ENCODE data around the gene ERLIN1. TPM values are rescaled to one million over a fixed set of nuclear protein-coding genes. Genes with fewer than 3 reads are reported as not detected.

The ERLIN1 gene
- total RNA-seq, 1 donor from 2014 or later: 29.0 TPM

DNA sequence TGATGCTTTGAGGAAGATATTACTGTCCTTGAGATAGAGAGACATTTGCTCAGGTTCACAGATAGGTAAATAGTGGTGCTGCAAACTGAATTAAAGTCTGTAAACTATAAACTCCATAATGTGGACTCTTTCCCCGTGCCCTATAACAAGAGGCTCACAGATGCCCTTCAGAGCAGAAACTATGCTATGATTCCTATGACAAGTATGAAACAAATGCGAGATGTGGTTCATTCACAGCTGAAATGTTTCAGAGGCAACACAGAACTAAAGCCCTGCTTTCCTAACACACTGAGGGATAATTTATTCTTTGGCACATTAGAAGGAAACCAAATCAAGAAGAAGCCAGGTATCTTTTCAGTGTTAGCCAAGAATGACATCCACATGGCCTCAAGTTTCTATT lies 30.2 kb upstream of the ERLIN1 start:
- no peak for TF ChIP-seq CTCF (IDR thresholded peaks at IDR 0.05; ENCODE audit: unreplicated experiment)
- Mint-ChIP-seq H3K36me3 (peaks cover 20% of the 10 kb centered on the region), H3K9me3 (no peaks in the 10 kb centered on the region), H3K4me3 (no peak overlapping the region), H3K4me1 (no peaks in the 10 kb centered on the region), H3K27me3 (ENCODE audit: low read depth) (no peaks in the 10 kb centered on the region), H3K27ac (no peak overlapping the region)
- DNase-seq (ENCODE audit: low spot score in 2 of 2, unreplicated experiment in 2 of 2): no peak

- no peaks in the 10 kb centered on the region for H3K9me3 Mint-ChIP-seq
- peaks cover 15% of the 10 kb centered on the region for H3K4me1 Mint-ChIP-seq
- no peaks in the 10 kb centered on the region for H3K27me3 Mint-ChIP-seq (ENCODE audit: low read depth)
- H3K36me3 Mint-ChIP-seq: peaks cover 22% of the 10 kb centered on the region
- H3K27ac Mint-ChIP-seq: peak overlapping the region; percentile 97
- no peak for DNase-seq (ENCODE audit: low spot score in 2 of 2, unreplicated experiment in 2 of 2)
- H3K4me3 Mint-ChIP-seq: no peak overlapping the region
- TF ChIP-seq CTCF (IDR thresholded peaks at IDR 0.05; ENCODE audit: unreplicated experiment): no peak
These were observed 23.5 kb upstream of the ERLIN1 start for GRCh38 chr10:100209303-100209702.

- no peaks in the 10 kb centered on the region for H3K9me3 Mint-ChIP-seq
These were observed 22.4 kb upstream of the ERLIN1 start for GRCh38 chr10:100208276-100208675.

DNA sequence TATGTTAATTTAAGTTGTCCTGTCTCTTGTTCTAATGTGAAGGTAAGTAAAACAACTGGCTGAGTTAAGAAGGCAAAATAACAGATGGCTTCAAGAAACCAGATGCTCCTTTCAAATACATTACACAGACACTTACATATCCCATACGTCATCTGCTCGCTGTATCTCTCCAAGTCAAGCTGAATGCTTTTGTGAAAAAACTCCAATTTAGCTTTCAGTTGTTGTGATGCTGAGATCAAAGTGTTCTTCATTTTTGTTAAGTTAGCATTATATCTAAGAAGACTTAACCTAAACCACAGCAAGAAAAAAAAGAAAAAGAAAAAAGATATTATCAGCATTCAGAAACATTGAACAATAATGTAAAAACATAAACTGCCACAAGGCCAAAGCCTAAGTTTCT lies 18.5 kb upstream of the ERLIN1 start:
- no peak overlapping the region for H3K4me3 Mint-ChIP-seq
- H3K27me3 Mint-ChIP-seq (ENCODE audit: low read depth): no peaks in the 10 kb centered on the region
- DNase-seq (ENCODE audit: low spot score in 2 of 2, unreplicated experiment in 2 of 2): no peak
- H3K4me1 Mint-ChIP-seq: peaks cover 8% of the 10 kb centered on the region
- H3K9me3 Mint-ChIP-seq: no peaks in the 10 kb centered on the region
- peaks cover 40% of the 10 kb centered on the region for H3K36me3 Mint-ChIP-seq
- no peak for TF ChIP-seq CTCF (IDR thresholded peaks at IDR 0.05; ENCODE audit: unreplicated experiment)
- no peak overlapping the region for H3K27ac Mint-ChIP-seq

More at GRCh38 chr10:100208276-100208675, 22.4 kb upstream of the ERLIN1 start:
- no peak overlapping the region for H3K4me3 Mint-ChIP-seq
- H3K36me3 Mint-ChIP-seq: peaks cover 25% of the 10 kb centered on the region
- no peaks in the 10 kb centered on the region for H3K27me3 Mint-ChIP-seq (ENCODE audit: low read depth)
- TF ChIP-seq CTCF (IDR thresholded peaks at IDR 0.05; ENCODE audit: unreplicated experiment): no peak
- H3K4me1 Mint-ChIP-seq: peaks cover 15% of the 10 kb centered on the region
- no peak for DNase-seq (ENCODE audit: low spot score in 2 of 2, unreplicated experiment in 2 of 2)
- peak overlapping the region; percentile 78 for H3K27ac Mint-ChIP-seq

DNA sequence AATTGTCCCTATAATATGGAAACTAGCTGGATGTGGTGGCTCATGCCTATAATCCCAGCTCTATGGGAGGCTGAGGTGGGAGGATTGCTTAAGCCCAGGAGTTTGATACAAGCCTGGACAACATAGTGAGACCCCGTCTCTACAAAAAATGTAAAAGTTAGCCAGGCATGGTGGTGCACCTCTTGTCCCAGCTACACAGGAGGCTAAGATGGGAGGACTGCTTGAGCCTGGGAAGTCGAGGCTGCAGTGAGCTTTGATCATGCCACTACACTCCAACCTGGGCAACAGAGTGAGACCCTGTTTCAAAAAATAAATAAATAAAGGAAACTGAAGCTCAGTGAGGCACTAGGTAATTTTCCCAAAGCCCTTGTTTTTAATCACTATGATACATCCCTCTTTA lies 15.7 kb upstream of the ERLIN1 start:
- no peak for DNase-seq (ENCODE audit: low spot score in 2 of 2, unreplicated experiment in 2 of 2)
- H3K9me3 Mint-ChIP-seq: no peaks in the 10 kb centered on the region
- no peak for TF ChIP-seq CTCF (IDR thresholded peaks at IDR 0.05; ENCODE audit: unreplicated experiment)
- H3K36me3 Mint-ChIP-seq: peaks cover 51% of the 10 kb centered on the region
- no peaks in the 10 kb centered on the region for H3K27me3 Mint-ChIP-seq (ENCODE audit: low read depth)
- no peaks in the 10 kb centered on the region for H3K4me1 Mint-ChIP-seq
- H3K27ac Mint-ChIP-seq: no peak overlapping the region
- no peak overlapping the region for H3K4me3 Mint-ChIP-seq

DNA sequence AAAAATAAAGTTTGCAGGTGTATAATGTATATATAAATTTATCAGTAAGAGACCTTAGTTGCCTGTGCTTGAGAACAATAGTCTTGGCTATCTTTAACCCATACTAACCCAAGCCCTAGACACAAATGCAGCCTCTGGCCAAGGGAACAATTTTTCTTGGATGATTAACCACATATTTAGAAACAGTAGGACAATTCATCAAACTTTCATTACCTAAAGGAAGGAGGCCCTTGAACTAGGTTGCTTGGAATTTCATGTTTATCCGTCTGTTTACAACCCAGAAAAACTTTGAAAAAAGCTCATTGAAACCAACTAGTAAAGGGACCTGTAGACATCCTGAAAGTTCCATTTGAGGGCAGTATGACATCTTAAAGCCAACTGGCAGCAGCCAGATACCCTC lies 8.9 kb upstream of the ERLIN1 start:
- Mint-ChIP-seq H3K36me3 (peaks cover 41% of the 10 kb centered on the region), H3K4me1 (no peaks in the 10 kb centered on the region), H3K27me3 (ENCODE audit: low read depth) (no peaks in the 10 kb centered on the region), H3K9me3 (no peaks in the 10 kb centered on the region), H3K27ac (no peak overlapping the region), H3K4me3 (no peak overlapping the region)
- DNase-seq (ENCODE audit: low spot score in 2 of 2, unreplicated experiment in 2 of 2): no peak
- no peak for TF ChIP-seq CTCF (IDR thresholded peaks at IDR 0.05; ENCODE audit: unreplicated experiment)
